22Rv1 (cell line): ENCODE data around the gene TMEM8B.

Experiments used
- H3K27ac ChIP-seq: fragments of 450-650 bp; 2 replicates; pipeline ENCODE4 v1.5.1; 2017
- ZFX ChIP-seq: fragments of 450-650 bp; IDR thresholded peaks from 2 replicates; pipeline ENCODE4 v1.6.1; 2017; ENCODE audit warnings: antibody characterized with exemption, borderline replicate concordance
- TF ChIP-seq, protein P1 (sequence below): fragments of 450-650 bp; IDR thresholded peaks from 2 replicates; pipeline ENCODE4 v1.5.1; 2017; ENCODE audit warnings: mild to moderate bottlenecking

Gene TMEM8B

DNA sequence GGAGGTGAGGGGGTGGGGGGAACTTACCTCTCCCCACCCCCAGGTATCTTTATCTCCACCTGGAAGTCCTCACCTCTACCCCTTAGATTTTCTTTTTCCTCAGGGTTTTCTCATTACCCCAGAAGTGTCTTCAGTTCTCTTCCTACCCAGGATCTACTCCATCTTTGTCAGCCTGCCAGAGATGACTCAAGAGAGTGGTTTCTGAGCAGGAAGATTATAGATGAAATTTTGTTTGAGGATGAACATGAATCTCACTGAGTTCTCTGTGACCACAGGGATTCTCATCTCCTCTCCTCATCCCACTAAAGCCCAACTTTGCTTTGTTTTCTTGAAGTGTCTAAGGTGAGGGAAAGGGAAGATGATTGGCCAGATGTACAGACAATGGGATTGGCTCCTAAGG is 9.0 kb upstream of the TMEM8B start:
- TF ChIP-seq, protein P1, sequence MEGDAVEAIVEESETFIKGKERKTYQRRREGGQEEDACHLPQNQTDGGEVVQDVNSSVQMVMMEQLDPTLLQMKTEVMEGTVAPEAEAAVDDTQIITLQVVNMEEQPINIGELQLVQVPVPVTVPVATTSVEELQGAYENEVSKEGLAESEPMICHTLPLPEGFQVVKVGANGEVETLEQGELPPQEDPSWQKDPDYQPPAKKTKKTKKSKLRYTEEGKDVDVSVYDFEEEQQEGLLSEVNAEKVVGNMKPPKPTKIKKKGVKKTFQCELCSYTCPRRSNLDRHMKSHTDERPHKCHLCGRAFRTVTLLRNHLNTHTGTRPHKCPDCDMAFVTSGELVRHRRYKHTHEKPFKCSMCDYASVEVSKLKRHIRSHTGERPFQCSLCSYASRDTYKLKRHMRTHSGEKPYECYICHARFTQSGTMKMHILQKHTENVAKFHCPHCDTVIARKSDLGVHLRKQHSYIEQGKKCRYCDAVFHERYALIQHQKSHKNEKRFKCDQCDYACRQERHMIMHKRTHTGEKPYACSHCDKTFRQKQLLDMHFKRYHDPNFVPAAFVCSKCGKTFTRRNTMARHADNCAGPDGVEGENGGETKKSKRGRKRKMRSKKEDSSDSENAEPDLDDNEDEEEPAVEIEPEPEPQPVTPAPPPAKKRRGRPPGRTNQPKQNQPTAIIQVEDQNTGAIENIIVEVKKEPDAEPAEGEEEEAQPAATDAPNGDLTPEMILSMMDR = no peak
- TF ChIP-seq ZFX = no peak

DNA sequence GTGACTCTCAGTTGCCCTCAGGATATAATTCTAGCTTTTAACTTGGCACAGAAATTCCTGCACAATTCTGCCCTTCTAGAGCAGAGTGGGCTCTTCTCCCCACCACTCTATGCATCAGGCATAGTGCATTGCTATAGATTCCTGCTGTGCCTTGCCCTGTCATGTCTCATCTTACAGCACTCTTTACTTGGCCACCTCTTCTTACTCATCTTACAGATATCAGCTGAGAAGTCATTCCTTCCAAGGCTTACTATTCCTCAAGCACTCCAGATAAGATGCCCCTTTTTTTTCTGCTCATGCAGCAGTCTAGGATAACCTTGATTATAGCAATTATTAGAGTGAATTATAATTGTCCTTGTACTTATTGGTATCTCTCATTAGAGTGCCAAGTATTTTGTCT is 6.1 kb upstream of the TMEM8B start:
- TF ChIP-seq, protein P1 = no peak
- no peak for TF ChIP-seq ZFX
- no peak overlapping the region for H3K27ac ChIP-seq

More for the DNA sequence above, 9.0 kb upstream of the TMEM8B start:
- H3K27ac ChIP-seq = no peak overlapping the region

DNA sequence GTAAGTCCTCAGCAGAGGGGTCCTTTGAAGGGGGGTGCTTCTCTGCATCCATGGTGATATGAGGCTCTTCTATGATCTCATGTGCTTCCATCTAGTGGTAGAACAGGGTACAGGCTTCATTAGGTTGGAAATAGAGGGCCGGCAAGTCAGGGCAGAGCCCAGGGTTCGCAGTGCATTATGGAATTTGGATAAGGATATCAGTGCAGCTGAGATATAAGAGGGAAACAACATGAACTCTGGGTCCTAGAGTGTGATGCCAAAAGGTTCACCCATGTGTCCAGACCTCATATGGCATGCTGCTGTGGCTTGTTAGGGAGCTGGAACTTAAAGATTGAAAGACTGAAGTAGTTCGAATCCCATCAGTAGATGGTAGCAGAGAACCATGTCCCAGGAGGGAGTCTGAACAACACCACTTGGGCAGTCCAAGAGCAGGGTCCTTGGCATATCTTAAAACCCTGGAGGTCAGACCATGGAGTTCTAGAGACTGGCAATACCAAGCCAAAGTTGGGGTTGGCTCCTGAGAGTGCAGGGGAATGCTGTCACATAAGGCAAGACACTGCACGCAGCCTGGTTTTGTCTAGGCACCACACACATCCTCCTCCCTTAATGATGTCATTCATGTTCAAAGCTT is 2.8 kb upstream of the TMEM8B start:
- no peak for TF ChIP-seq ZFX
- TF ChIP-seq, protein P1 = peak; percentile 78
- H3K27ac ChIP-seq = no peak overlapping the region

DNA sequence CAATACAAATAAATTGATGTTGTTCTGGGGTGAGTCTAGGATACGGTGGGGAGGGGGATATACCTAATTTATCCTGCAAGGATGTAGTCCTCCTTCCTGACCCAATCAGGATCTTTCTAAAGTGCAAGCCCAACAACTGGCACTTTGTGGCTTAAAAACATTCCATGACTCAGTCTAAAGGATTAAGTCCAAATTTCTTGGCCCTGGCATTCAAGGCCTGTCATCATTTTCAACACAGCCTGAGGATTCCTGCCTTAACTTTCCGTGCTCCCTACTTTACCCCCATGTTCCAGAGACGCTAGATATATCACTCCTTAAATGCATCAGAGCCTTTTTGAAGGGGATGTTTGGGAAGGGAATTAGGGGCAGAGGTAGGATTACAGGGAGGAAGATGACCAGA is 1.5 kb upstream of the TMEM8B start:
- no peak overlapping the region for H3K27ac ChIP-seq
- TF ChIP-seq, protein P1 = no peak
- TF ChIP-seq ZFX = no peak

DNA sequence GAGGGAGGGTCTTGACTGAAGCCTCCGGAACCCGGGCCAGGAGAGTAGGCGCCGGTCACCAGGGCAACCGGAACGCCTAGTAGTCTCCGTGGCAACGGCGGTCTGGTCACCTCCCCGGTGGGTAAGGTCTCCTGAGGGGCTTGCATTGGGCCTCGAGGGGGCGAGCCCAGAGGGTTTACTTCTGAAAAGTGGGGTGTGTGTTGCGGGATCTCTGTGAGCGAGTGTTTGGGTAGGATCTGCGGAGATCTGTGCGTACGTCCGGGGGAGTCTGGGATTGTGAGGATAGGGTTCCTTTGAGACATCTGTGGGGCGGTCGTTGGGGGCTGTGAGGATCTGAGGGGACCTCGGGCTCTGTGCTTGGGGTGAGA is 328 bp upstream of the TMEM8B start, which contains the start of gene FAM221B:
TSS of gene FAM221B (minus strand) at position 17 of the 368 bp plus-strand sequence. CDS start 2,571 bp downstream, outside the sequence.
- TF ChIP-seq, protein P1 = no peak
- no peak for TF ChIP-seq ZFX
- peak within 1 kb of the TSS; percentile 32; the same call in 1 of the 2 replicates for H3K27ac ChIP-seq

DNA sequence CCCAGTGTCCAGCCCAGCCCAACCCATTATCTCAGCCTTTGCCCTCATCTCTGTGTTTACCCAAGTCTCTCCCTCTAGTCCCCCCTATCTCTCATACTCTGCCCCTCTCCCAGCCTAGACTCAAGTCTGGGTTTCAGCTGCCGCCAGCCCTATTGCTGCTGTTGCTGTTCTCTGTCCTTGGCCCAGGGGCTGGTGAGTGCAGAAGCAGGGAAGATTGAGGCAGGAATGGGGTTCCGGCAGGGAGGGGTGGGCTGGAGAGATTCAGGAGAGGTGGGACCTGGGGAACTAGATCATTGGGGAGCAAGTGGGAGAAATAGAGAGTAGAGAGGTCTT is 702 bp downstream of the TMEM8B start:
- H3K27ac ChIP-seq = peak overlapping the region; percentile 32; the same call in 1 of the 2 replicates
- no peak for TF ChIP-seq ZFX
- TF ChIP-seq, protein P1 = no peak

DNA sequence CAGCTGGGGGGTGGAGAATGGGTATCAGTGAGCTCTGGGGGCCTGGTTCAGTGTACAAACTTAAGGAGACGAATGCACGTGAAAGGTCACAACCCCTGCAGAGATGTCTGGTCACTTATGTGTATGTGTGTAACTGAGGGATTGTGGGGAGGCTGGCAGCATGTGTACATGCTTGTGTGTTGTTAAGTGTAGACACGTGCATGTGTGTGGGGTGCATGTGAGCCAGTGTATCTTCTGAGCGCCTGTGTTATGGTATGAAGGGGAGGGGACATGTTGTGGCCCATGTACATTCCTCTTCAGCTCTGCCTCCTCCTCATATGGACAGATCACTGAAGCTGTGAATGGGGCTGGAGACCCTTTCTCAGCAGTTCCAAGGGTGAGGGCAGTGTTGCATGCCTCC is 2.0 kb downstream of the TMEM8B start:
- H3K27ac ChIP-seq = no peak overlapping the region
- TF ChIP-seq ZFX = no peak
- TF ChIP-seq, protein P1 = no peak
